GM10248 (cell line): ENCODE measurements around the gene MARVELD1.

Experiments used
- CTCF ChIA-PET: fragments of 300-600 bp; sonication (Branson Sonifier 250); formaldehyde crosslinking; extraction: SDS; loops from one replicate; lab custom pipeline; 2021; ENCODE audit warnings: antibody characterized with exemption; lab: Yijun Ruan, JAX
- POLR2A ChIA-PET: fragments of 350-650 bp; sonication (Branson Sonifier 250); formaldehyde crosslinking; extraction: SDS; loops from one replicate; lab custom pipeline; 2020; ENCODE audit warnings: antibody characterized with exemption; lab: Yijun Ruan, JAX
- DNase-seq: peaks from one replicate; pipeline ENCODE4 v3.0.0; 2012; ENCODE audit errors: extremely low spot score
- TF ChIP-seq, protein P1 (sequence below): IDR thresholded peaks from 2 replicates; pipeline ENCODE4 v1.5.1; 2012; ENCODE audit warnings: mild to moderate bottlenecking, low read depth; ENCODE audit errors: extremely low read depth, missing control alignments, control extremely low read depth

The MARVELD1 gene

GRCh38 chr10:97684866-97685394, 28.6 kb upstream of the MARVELD1 start:
- POLR2A ChIA-PET: no interaction called here

GRCh38 chr10:97685395-97685958, 28.1 kb upstream of the MARVELD1 start:
- ChIA-PET POLR2A (no interaction called here), CTCF (interaction anchor here (0.9 to 8.0 kb wide), 10 partner anchors 7 to 48 kb away, joined by 3 to 75 read pairs (median 12); partner anchors contain the start of gene ZFYVE27)
- no peak for DNase-seq
- TF ChIP-seq, protein P1, sequence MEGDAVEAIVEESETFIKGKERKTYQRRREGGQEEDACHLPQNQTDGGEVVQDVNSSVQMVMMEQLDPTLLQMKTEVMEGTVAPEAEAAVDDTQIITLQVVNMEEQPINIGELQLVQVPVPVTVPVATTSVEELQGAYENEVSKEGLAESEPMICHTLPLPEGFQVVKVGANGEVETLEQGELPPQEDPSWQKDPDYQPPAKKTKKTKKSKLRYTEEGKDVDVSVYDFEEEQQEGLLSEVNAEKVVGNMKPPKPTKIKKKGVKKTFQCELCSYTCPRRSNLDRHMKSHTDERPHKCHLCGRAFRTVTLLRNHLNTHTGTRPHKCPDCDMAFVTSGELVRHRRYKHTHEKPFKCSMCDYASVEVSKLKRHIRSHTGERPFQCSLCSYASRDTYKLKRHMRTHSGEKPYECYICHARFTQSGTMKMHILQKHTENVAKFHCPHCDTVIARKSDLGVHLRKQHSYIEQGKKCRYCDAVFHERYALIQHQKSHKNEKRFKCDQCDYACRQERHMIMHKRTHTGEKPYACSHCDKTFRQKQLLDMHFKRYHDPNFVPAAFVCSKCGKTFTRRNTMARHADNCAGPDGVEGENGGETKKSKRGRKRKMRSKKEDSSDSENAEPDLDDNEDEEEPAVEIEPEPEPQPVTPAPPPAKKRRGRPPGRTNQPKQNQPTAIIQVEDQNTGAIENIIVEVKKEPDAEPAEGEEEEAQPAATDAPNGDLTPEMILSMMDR: no peak

More at GRCh38 chr10:97684866-97685394, 28.6 kb upstream of the MARVELD1 start:
- TF ChIP-seq, protein P1: no peak
- CTCF ChIA-PET: interaction anchor here (2.0 to 8.0 kb wide), 5 partner anchors 7 to 42 kb away, joined by 9 to 75 read pairs (median 28); no protein-coding TSS in a partner anchor
- DNase-seq: no peak

DNA sequence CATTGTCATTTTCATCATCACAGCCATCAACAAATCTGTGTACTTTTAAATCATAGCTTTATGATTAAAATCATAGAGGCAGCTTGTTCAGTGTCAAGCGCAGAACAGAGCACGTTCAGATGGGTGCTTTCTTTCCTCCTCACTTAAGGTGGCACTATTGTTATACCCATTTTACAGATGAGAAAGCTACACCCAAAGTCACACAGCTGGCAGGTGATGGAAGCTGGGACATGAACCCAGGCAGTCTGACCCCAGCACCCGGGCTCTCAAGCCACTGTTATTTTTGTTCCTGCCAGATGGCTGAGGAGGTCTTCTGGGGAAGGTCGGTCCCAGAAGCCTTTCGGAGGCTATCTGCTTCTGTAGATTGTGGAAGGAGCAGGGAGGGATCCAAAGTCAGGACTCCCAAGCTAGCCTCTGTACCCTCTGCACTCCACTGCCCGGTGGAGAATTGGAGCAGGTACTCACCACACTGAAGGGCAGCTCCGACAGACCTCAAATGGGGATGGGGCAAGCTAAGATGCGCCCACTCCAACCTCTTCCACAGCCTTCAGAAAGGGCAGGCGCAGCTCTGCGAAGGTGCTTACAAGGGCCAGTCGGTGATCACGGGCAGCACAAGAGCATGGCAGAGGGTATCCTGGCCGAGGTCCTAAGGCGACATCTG, 27.1 kb upstream of the MARVELD1 start:
- CTCF ChIA-PET: interaction anchor here (0.9 to 8.0 kb wide), 17 partner anchors 8 to 133 kb away, joined by 3 to 75 read pairs (median 7); partner anchors contain the start of genes PI4K2A and ZFYVE27
- no peak for DNase-seq
- POLR2A ChIA-PET: interaction anchor here (0.5 to 1.6 kb wide), 6 partner anchors 8 to 50 kb away, joined by 3 to 6 read pairs (median 4); partner anchors contain the start of gene ZFYVE27
- TF ChIP-seq, protein P1: peak; percentile 24

DNA sequence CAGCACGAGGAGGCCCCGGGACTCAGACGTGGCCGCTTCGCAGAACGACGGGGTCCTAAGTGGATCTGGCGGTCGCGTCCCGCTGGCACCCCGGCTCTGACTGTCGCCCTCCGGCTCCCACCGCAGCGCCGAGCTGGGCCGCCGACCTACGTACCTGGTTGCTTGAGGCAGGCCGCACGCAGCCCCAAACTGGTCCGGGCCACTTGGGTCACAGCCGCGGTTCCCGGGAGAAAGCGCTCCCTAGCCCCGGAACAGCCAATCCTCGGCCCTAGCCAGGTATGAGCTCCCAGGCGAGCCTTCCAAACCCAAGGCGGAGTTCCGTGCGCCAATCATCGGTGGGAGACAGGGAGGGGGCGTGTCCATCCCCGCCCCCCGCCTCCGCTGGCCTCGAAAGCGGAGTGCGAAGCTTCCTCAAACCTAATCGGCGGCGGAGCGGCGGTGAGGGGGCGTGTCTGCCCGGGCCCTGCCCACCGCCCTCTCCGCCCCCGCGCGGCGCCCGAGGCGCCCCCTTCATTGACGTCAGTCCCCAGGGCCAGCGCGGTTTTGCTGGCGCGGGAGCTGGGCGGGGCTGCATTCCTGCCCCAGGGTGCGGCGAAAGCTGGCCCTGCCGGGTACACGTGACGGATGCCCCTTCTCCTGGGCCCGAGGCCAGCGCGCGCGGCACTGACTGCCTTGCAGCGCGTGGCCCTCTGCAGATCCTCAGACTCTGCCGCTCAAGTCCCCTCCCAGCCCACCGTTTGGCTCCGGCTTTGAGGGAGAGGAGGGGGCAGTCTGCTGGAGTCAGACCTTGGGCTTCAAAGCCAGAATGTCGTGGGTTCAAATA, 26.4 kb upstream of the MARVELD1 start, which contains the start of gene AVPI1:
TSS of gene AVPI1 (minus strand) at position 280 of the 823 bp plus-strand sequence. CDS start 7,336 bp downstream, outside the sequence.
- CTCF ChIA-PET: interaction anchor here (0.9 to 8.0 kb wide), 16 partner anchors 9 to 133 kb away, joined by 3 to 75 read pairs (median 7); partner anchors contain the start of genes PI4K2A and ZFYVE27
- POLR2A ChIA-PET: interaction anchor here (0.5 to 1.6 kb wide), 7 partner anchors 8 to 49 kb away, joined by 3 to 6 read pairs (median 3); partner anchors contain the start of gene ZFYVE27
- peak; percentile 96 for DNase-seq
- TF ChIP-seq, protein P1: no peak

DNA sequence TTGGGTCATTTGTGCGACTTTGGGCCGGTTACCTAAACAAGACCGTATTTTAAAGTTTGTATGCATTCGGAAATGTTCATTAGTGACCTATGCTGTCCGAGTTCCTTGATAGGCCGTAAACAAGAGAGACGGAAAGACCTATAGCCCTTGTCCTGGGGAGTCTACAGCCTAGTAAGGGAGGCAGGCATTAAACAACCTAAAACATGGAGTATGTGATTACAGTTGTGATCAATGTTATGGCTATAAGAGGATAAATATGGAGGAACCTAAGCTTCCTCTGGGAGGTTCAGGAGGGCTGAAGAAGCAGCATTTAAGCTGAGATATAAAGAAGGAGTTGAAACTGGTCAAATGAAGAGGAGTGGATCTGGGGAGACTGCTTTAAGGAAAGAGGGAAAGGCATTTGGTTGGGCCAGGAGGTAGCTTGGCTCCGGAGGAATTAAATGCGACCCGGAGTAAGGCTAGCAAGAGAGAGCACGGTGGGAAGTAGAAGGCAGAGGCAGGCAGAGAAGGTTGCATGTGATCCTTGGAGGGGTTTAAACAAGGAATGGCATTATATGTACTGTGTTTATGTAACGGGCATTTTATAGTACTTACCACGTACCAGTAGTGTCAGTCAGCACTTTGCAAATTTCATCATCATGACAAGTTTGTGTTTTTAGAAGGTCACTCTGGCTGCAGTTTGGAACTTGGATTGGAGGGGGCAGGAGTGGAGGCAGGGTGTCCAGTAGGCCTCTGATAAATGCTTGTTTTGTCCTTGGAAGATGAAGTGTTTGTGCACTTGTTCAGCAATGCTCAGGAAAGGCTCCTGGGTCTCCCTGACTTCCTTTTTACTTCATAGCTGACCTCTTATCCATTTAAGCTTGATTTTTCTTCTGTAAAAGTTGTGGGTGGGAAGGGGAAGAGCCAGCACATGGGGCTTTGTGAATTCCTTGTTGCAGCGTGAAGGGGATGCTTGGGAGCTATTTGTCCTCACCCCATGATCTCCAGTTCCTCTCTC, 25.4 kb upstream of the MARVELD1 start:
- DNase-seq: no peak
- POLR2A ChIA-PET: interaction anchor here (0.9 to 1.6 kb wide), 4 partner anchors 13 to 48 kb away, joined by 3 to 6 read pairs (median 4); partner anchors contain the start of gene ZFYVE27
- TF ChIP-seq, protein P1: no peak
- CTCF ChIA-PET: interaction anchor here (1.1 to 8.0 kb wide), 12 partner anchors 9 to 116 kb away, joined by 3 to 75 read pairs (median 6); partner anchors contain the start of gene ZFYVE27
